Thoracic aorta (tissue), 2 donors: ENCODE measurements around the gene SYNE2. TPM values are rescaled to one million over a fixed set of nuclear protein-coding genes. Genes with fewer than 3 reads are reported as not detected.
A peak's percentile ranks its signal among the peaks of the same experiment; 100 is the strongest.

ENCODE experiments used
- ATAC-seq: fragments of 150-250 bp; one replicate; pipeline ENCODE4 v1.8.0; 2017; ENCODE audit warnings: low read depth; ENCODE audit not compliant: insufficient number of reproducible peaks, low FRiP score
- DNase-seq: peaks from one replicate; pipeline ENCODE4 v3.0.0-alpha.2; 2020; ENCODE audit warnings: low spot score
- H3K27ac ChIP-seq, 2 donors: fragments of 200-600 bp; sonication (generic); 1 replicate in 1 of 2; 2 replicates in 1 of 2; pipeline ENCODE4 v1.5.1; 2016; ENCODE audit warnings: mild to moderate bottlenecking in 2 of 2, moderate library complexity in 2 of 2
- H3K27me3 ChIP-seq: fragments of 200-600 bp; sonication (generic); replicated peaks from 2 replicates; pipeline ENCODE4 v1.6.0; 2016; ENCODE audit warnings: mild to moderate bottlenecking; ENCODE audit not compliant: insufficient read depth
- H3K36me3 ChIP-seq: fragments of 200-600 bp; sonication (generic); one replicate; pipeline ENCODE4 v1.5.1; 2016
- H3K4me1 ChIP-seq, 2 donors: fragments of 200-600 bp; sonication (generic); 1 replicate in 1 of 2; 2 replicates in 1 of 2; pipeline versions ENCODE4 v1.5.1 to v1.6.0; 2016; ENCODE audit warnings: low read depth in 2 of 2, mild to moderate bottlenecking in 1 of 2; ENCODE audit not compliant: control insufficient read depth in 1 of 2
- H3K4me3 ChIP-seq: fragments of 200-600 bp; sonication (generic); 2 replicates; pipeline ENCODE4 v1.5.1; 2016; ENCODE audit warnings: mild to moderate bottlenecking
- H3K9me3 ChIP-seq: fragments of 200-600 bp; sonication (generic); 2 replicates; pipeline ENCODE4 v1.5.1; 2016
- total RNA-seq, 2 donors: library from RNA; depleted of rRNA; stranded (reverse); fragments of >200 nt; gene quantifications; one replicate each; pipeline versions ENCODE4 v1.1.0 to v1.2.3, GENCODE V29; 2016
- TF ChIP-seq, protein P1 (sequence below): fragments of 200-600 bp; sonication (generic); IDR thresholded peaks from one replicate; pipeline ENCODE4 v1.5.1; 2019; ENCODE audit warnings: antibody characterized with exemption

The SYNE2 gene
- total RNA-seq, 2 donors from 2014 or later = 125 to 256 TPM

DNA sequence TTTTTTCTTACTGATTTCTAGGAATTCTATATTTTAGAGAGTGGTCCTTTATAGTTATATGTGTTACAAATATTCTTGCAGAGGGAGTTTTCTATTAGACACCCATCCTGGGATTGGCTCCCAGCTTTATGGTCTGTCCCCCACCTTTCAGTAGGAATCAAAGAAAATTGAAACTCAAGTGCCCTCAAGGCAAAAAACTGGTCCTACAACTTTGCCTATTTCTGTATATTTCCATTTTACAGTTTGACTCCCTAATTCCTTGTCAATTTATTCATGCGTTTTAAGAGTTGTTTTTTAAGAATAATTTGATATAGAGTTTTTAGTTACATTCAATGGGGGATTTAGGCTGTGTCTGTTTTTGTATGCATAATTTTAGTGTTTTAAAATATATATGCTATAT is 208.9 kb downstream of the SYNE2 start:
- Histone ChIP-seq H3K9me3 (no peaks in the 10 kb centered on the region), H3K36me3 (peaks cover 9% of the 10 kb centered on the region), H3K4me3 (no peak overlapping the region), H3K27me3 (no peaks in the 10 kb centered on the region), H3K27ac (no peak overlapping the region), H3K4me1 (peaks cover 4 to 13% of the 10 kb centered on the region in 2 donors)
- DNase-seq = no peak
- no peak for ATAC-seq
- TF ChIP-seq, protein P1, sequence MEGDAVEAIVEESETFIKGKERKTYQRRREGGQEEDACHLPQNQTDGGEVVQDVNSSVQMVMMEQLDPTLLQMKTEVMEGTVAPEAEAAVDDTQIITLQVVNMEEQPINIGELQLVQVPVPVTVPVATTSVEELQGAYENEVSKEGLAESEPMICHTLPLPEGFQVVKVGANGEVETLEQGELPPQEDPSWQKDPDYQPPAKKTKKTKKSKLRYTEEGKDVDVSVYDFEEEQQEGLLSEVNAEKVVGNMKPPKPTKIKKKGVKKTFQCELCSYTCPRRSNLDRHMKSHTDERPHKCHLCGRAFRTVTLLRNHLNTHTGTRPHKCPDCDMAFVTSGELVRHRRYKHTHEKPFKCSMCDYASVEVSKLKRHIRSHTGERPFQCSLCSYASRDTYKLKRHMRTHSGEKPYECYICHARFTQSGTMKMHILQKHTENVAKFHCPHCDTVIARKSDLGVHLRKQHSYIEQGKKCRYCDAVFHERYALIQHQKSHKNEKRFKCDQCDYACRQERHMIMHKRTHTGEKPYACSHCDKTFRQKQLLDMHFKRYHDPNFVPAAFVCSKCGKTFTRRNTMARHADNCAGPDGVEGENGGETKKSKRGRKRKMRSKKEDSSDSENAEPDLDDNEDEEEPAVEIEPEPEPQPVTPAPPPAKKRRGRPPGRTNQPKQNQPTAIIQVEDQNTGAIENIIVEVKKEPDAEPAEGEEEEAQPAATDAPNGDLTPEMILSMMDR = no peak

DNA sequence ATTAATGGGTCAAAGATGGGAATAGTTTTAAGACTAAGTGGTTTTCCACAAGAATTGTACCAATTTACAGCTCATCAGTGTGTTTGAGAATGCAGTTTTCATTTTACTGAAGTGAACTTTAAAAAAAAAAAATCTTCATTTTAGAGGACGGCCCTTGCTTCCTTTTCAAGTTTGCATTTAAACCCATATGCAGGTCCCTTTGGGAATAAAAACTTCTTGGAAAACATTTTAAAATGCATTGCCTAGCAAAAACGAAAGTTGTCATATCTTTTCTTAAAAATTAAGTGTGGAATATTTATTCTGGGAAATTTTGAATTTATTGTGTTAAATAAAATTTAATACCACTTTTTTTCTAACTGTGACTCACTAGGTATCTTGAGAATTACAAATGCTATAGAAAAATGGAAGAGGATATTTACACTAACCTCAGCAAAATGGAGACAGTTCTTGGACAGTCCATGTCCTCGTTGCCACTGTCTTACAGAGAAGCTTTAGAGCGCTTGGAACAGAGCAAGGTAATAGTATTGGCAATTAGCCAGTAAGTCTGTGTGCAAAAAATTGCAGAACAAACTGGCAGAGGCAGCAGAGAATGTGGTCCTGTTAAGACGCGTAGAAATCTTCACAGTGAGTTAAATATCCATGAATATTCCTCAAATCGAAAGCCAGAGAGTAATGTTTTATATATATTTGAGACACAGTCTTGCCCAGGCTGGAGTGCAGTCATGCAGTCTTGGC is 209.7 kb downstream of the SYNE2 start:
- ATAC-seq (no peak), DNase-seq (no peak)
- Histone ChIP-seq H3K27me3 (no peaks in the 10 kb centered on the region), H3K9me3 (no peaks in the 10 kb centered on the region), H3K36me3 (peaks cover 6% of the 10 kb centered on the region), H3K4me1 (peaks cover 4 to 13% of the 10 kb centered on the region in 2 donors), H3K4me3 (no peak overlapping the region), H3K27ac (no peak overlapping the region)
- TF ChIP-seq, protein P1 = no peak

DNA sequence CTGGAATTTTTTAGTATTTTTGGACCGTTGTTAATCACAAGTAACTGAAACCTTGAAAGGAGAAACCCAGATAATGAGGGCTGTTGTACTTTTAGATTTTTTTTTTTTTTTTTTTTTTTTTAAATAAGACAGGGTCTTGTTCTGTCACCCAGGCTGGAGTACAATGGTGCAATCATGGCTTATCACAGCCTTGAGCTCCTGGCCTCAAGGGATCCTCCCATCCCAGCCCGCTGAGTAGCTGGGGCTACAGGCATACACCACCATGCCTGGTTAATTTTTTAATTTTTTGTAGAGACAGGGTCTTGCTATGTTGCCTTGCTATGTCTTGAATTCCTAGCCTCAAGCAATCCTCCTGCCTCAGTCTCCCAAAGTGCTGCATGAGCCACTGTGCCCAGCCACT is 211.6 kb downstream of the SYNE2 start:
- H3K36me3 ChIP-seq = peaks cover 6% of the 10 kb centered on the region
- H3K4me3 ChIP-seq = no peak overlapping the region
- H3K27me3 ChIP-seq = no peaks in the 10 kb centered on the region
- peaks cover 4 to 13% of the 10 kb centered on the region in 2 donors for H3K4me1 ChIP-seq
- no peak overlapping the region for H3K27ac ChIP-seq
- DNase-seq (no peak), ATAC-seq (no peak)
- H3K9me3 ChIP-seq = no peaks in the 10 kb centered on the region
- TF ChIP-seq, protein P1 = no peak

DNA sequence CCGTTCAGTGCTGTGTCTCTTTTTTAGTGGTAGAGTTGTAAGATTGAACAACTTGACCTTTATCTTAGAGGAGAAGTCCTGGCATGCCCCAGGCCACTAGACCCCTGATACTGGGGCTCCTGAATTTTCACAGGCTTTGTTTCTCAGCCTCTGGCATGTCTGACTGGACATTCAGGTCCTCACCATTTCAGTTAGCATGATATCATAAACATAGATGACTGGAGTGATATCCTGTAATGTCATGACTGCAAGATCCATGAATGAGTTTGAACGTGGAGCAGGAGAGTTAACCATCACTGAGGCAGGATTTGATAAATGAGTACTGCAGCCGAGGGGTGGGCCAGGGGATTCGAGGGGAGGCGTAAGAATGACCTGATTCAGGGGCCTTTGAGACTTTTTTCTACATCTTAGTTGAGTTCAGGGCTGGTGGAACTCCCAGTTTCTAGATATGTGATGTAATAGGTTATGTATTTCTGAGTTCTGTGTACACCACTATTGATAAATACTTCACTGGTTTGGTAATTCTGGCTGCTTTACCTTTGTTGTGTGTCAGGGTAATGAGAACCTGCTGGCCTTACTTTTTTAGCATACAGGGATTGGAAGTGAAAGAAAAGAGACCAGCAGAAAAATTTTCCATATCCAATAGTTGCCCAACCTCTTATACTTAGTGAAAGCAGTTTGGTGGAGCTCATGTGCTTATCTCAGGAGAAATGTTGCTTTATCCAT is 217.0 kb downstream of the SYNE2 start:
- H3K36me3 ChIP-seq = peaks cover 23% of the 10 kb centered on the region

More for the DNA sequence above, 217.0 kb downstream of the SYNE2 start:
- TF ChIP-seq, protein P1 = no peak
- H3K4me3 ChIP-seq = no peak overlapping the region
- H3K27ac ChIP-seq = peak overlapping the region in 1 of 2 donors; percentile 14
- ATAC-seq (no peak), DNase-seq (no peak)
- H3K4me1 ChIP-seq = peaks cover 0 to 1% of the 10 kb centered on the region in 2 donors
- H3K9me3 ChIP-seq = no peaks in the 10 kb centered on the region
- H3K27me3 ChIP-seq = no peaks in the 10 kb centered on the region
